K562 (cell line): Measurements from ENCODE around the gene CRYBG2. TPM values are rescaled to one million over a fixed set of nuclear protein-coding genes. Genes with fewer than 3 reads are reported as not detected.
A peak's percentile ranks its signal among the peaks of the same experiment; 100 is the strongest.

Experiments used
- ARID1B ChIP-seq: fragments of 450-650 bp; IDR thresholded peaks from 2 replicates; pipeline ENCODE4 v1.6.1; 2016; ENCODE audit warnings: antibody characterized with exemption, mild to moderate bottlenecking, inconsistent platforms
- ARNT ChIP-seq, 2 experiments: fragments of 450-650 bp; IDR thresholded peaks; 2 replicates each; pipeline ENCODE4 v1.6.1; 2016; ENCODE audit warnings: mild to moderate bottlenecking in 1 of 2
- CSDE1 ChIP-seq, 2 experiments: fragments of 450-650 bp; IDR thresholded peaks; 2 replicates each; pipeline ENCODE4 v1.6.1; 2016; ENCODE audit warnings: mild to moderate bottlenecking in 1 of 2
- FIP1L1 ChIP-seq: fragments of 200-400 bp; formaldehyde crosslinking; IDR thresholded peaks from 2 replicates; pipeline ENCODE4 v1.6.1; 2018; ENCODE audit warnings: mild to moderate bottlenecking, low read depth, low read length; ENCODE audit not compliant: poor library complexity, severe bottlenecking
- GABPA ChIP-seq: fragments of 200-800 bp; sonication (Bioruptor generic); conservative IDR thresholded peaks from 2 replicates; pipeline ENCODE4 v1.6.1; 2016; ENCODE audit warnings: low read depth, missing genetic modification characterization, missing compliant biosample characterization
- HMG20A ChIP-seq: fragments of 450-650 bp; formaldehyde crosslinking; conservative IDR thresholded peaks from 2 replicates; pipeline ENCODE4 v1.4.0; 2020; ENCODE audit warnings: mild to moderate bottlenecking, mixed read lengths
- MYC ChIP-seq, 2 experiments: fragments of 250-450 bp in 1 of 2; sonication (Bioruptor Pico) in 1 of 2; IDR thresholded peaks; 2 replicates each; pipeline versions ENCODE4 v1.5.1 to v1.6.1; 2012 to 2021; ENCODE audit warnings: low read depth in 2 of 2, borderline replicate concordance in 1 of 2, improper control_type of control experiment in 1 of 2, low read length in 1 of 2, mild to moderate bottlenecking in 1 of 2, moderate library complexity in 1 of 2
- NR1H2 ChIP-seq: sonication (generic); formaldehyde crosslinking; IDR thresholded peaks from 2 replicates; pipeline ENCODE4 v1.4.0; 2020; ENCODE audit warnings: mild to moderate bottlenecking, missing genetic modification reagents
- NR2C2 ChIP-seq, 2 experiments: fragments of 200-800 bp in 1 of 2; sonication (Bioruptor generic) in 1 of 2; sonication (generic) in 1 of 2; formaldehyde crosslinking in 1 of 2; IDR thresholded peaks; 2 replicates each; pipeline versions ENCODE4 v1.6.1 to v1.8.0; 2016 to 2022; ENCODE audit warnings: mild to moderate bottlenecking in 1 of 2, missing compliant biosample characterization in 1 of 2, missing genetic modification characterization in 1 of 2, missing genetic modification reagents in 1 of 2
- PCBP1 ChIP-seq: fragments of 200-400 bp; formaldehyde crosslinking; IDR thresholded peaks from 2 replicates; pipeline ENCODE4 v1.6.1; 2018; ENCODE audit warnings: mild to moderate bottlenecking, low read depth, low read length; ENCODE audit not compliant: poor library complexity, severe bottlenecking
- PHB2 ChIP-seq: fragments of 450-650 bp; IDR thresholded peaks from 2 replicates; pipeline ENCODE4 v1.6.1; 2017; ENCODE audit warnings: low read depth
- RBM39 ChIP-seq: fragments of 200-400 bp; formaldehyde crosslinking; optimal IDR thresholded peaks from 2 replicates; pipeline ENCODE3; 2018; ENCODE audit warnings: low read depth, low read length
- SMARCA5 ChIP-seq: fragments of 450-650 bp; IDR thresholded peaks from 2 replicates; pipeline ENCODE4 v1.6.1; 2016
- SP1 ChIP-seq: sonication (generic); formaldehyde crosslinking; IDR thresholded peaks from 2 replicates; pipeline ENCODE4 v1.8.1; 2022; ENCODE audit warnings: mild to moderate bottlenecking, missing genetic modification reagents
- SPI1 ChIP-seq: IDR thresholded peaks from 2 replicates; pipeline ENCODE4 v1.6.1; 2011; ENCODE audit warnings: low read depth, low read length, control low read depth, borderline replicate concordance
- TOE1 ChIP-seq, 2 experiments: fragments of 450-650 bp in 1 of 2; sonication (generic) in 1 of 2; formaldehyde crosslinking in 1 of 2; IDR thresholded peaks; 2 replicates each; pipeline versions ENCODE4 v1.7.1 to v1.8.0; 2016 to 2022; ENCODE audit warnings: borderline replicate concordance in 2 of 2, mild to moderate bottlenecking in 2 of 2, antibody characterized with exemption in 1 of 2, inconsistent platforms in 1 of 2, low read depth in 1 of 2, missing genetic modification reagents in 1 of 2, moderate library complexity in 1 of 2
- ZNF282 ChIP-seq: sonication (generic); formaldehyde crosslinking; IDR thresholded peaks from 2 replicates; pipeline ENCODE4 v1.8.1; 2023; ENCODE audit warnings: missing genetic modification reagents
- ZNF707 ChIP-seq: fragments of 250-450 bp; sonication (Bioruptor Pico); conservative IDR thresholded peaks from 2 replicates; pipeline ENCODE4 v1.8.0; 2022; ENCODE audit warnings: inconsistent platforms, mild to moderate bottlenecking, moderate library complexity
- ZNF766 ChIP-seq: fragments of 200-800 bp; sonication (Bioruptor generic); conservative IDR thresholded peaks from 2 replicates; pipeline ENCODE4 v1.6.1; 2016; ENCODE audit warnings: missing genetic modification characterization, missing compliant biosample characterization
- ZSCAN29 ChIP-seq: fragments of 450-650 bp; IDR thresholded peaks from 2 replicates; pipeline ENCODE4 v1.6.1; 2017
- ZSCAN32 ChIP-seq: fragments of 450-650 bp; formaldehyde crosslinking; IDR thresholded peaks from 2 replicates; pipeline ENCODE4 v1.4.0; 2020; ENCODE audit warnings: mild to moderate bottlenecking, moderate library complexity
- polyA plus RNA-seq, 8 experiments: library from polyadenylated mRNA; depleted of rRNA in 4 of 8; stranded (reverse) in 5 of 8; unstranded in 3 of 8; fragments of >200 nt; fragmentation: Nextera tagmentation in 2 of 8; fragmentation: Illumina TruSeq in 1 of 8; extraction: Ambion mirVana in 2 of 8; extraction: Trizol in 1 of 8; gene quantifications; 2 replicates each; pipeline versions ENCODE4 v1.2.1 to v1.2.3, GENCODE V29; 2011 to 2014; ENCODE audit warnings: inconsistent platforms in 1 of 8, missing spikeins in 1 of 8
- total RNA-seq, 7 experiments: library from RNA; depleted of rRNA in 6 of 7; stranded (reverse); fragments of >200 nt in 6 of 7; fragmentation: Illumina TruSeq in 2 of 7; extraction: Trizol in 2 of 7; gene quantifications; 2 replicates each; pipeline versions ENCODE4 v1.2.1 to v1.2.3, GENCODE V29; 2011 to 2021; ENCODE audit warnings: low replicate concordance in 1 of 7
- TF ChIP-seq, protein P1 (sequence below): fragments of 250-450 bp; sonication (Bioruptor Pico); IDR thresholded peaks from 2 replicates; pipeline ENCODE4 v1.4.0; 2020; ENCODE audit warnings: borderline replicate concordance
- TF ChIP-seq, protein P2 (sequence below): sonication (generic); formaldehyde crosslinking; IDR thresholded peaks from 2 replicates; pipeline ENCODE4 v1.8.1; 2023; ENCODE audit warnings: mild to moderate bottlenecking, missing genetic modification reagents

CRYBG2 gene
- total and polyA plus RNA-seq, 9 of the 15 experiments (the other 6 are each of a cell fraction or from before 2014, with no cell fraction given), result 0.39 to 8.5 (median 3.7) TPM

DNA sequence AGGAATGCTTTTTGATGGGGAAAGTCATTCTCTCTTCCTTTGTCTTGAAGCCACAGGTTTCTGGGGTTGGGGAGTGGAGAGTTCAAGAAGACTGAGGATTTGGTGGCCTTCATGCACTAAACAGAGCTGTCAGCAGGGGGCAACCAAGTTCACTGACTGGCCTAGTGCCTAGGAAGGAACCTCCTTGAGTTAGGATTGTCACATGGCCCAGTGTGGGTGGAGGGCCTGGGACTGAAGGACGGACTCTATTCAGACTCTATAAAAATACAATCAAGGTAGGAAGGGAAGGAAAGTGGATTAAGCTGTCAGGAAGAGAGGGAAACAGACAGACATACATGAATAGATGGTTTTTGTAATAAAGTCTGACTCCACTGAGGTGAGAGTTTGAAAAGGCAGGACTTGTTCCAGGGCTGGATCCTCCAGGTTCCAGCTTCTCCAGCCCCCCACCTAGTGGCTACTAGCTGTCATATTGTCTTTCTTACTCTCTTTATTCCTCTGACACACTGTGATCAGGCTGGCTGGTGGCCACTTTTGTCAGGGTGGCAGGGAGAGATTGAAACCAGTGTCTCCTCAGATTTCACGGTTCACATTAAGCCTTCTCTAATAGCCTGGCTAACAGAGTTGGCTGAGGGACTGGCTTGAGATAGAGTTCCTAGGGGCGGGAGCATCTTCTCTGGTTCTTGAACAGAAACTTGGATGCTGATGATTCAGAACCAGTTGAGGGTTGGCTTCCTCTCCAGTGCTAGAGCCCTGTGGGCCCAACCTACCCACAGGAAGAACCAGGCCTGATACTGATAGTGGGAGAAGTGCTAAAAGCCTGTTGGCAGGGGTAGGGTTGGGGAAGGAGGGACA, 78.1 kb downstream of the CRYBG2 start (continued):
- TF ChIP-seq GABPA (tag) (peak; percentile 48), ZSCAN32 (CRISPR knock-in tag) (no peak), ZNF766 (CRISPR knock-in tag) (peak; percentile 80), ZNF707 (CRISPR knock-in tag) (no peak), HMG20A (CRISPR knock-in tag) (no peak), SP1 (CRISPR knock-in tag) (peak; percentile 53; the same call in 1 of the 2 replicates), ZSCAN29 (no peak), MYC (IDR thresholded peaks at IDR 0.05; ENCODE audit: low read depth, low read length) (peak; percentile 89), MYC (CRISPR knock-in tag; IDR thresholded peaks at IDR 0.05; ENCODE audit: borderline replicate concordance, low read depth) (no peak), ZNF282 (CRISPR knock-in tag) (no peak), NR2C2 (CRISPR knock-in tag; IDR thresholded peaks at IDR 0.05) (no peak), NR2C2 (tag; IDR thresholded peaks at IDR 0.05) (peak; percentile 61), FIP1L1 (no peak), ARNT (IDR thresholded peaks at IDR 0.05) (peak in 1 of 2 experiments; percentile 17; a peak in 3 of 4 replicates), SMARCA5 (peak; percentile 52; the same call in 1 of the 2 replicates), PCBP1 (no peak), TOE1 (IDR thresholded peaks at IDR 0.05; ENCODE audit: borderline replicate concordance) (peak; percentile 67), TOE1 (CRISPR knock-in tag; IDR thresholded peaks at IDR 0.05; ENCODE audit: borderline replicate concordance, low read depth) (peak; percentile 85; the same call in 1 of the 2 replicates), CSDE1 (IDR thresholded peaks at IDR 0.05) (no peak), PHB2 (no peak), RBM39 (no peak), SPI1 (peak; percentile 49; the same call in 1 of the 2 replicates), NR1H2 (0 out of 2 replicates have a peak, but pooled peaks have one; percentile 22), ARID1B (peak; percentile 83)
- TF ChIP-seq, protein P1, sequence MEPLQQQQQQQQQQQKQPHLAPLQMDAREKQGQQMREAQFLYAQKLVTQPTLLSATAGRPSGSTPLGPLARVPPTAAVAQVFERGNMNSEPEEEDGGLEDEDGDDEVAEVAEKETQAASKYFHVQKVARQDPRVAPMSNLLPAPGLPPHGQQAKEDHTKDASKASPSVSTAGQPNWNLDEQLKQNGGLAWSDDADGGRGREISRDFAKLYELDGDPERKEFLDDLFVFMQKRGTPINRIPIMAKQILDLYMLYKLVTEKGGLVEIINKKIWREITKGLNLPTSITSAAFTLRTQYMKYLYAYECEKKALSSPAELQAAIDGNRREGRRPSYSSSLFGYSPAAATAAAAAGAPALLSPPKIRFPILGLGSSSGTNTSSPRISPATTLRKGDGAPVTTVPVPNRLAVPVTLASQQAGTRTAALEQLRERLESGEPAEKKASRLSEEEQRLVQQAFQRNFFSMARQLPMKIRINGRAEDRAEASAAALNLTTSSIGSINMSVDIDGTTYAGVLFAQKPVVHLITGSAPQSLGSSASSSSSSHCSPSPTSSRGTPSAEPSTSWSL (CRISPR knock-in tag), result no peak
- TF ChIP-seq, protein P2, sequence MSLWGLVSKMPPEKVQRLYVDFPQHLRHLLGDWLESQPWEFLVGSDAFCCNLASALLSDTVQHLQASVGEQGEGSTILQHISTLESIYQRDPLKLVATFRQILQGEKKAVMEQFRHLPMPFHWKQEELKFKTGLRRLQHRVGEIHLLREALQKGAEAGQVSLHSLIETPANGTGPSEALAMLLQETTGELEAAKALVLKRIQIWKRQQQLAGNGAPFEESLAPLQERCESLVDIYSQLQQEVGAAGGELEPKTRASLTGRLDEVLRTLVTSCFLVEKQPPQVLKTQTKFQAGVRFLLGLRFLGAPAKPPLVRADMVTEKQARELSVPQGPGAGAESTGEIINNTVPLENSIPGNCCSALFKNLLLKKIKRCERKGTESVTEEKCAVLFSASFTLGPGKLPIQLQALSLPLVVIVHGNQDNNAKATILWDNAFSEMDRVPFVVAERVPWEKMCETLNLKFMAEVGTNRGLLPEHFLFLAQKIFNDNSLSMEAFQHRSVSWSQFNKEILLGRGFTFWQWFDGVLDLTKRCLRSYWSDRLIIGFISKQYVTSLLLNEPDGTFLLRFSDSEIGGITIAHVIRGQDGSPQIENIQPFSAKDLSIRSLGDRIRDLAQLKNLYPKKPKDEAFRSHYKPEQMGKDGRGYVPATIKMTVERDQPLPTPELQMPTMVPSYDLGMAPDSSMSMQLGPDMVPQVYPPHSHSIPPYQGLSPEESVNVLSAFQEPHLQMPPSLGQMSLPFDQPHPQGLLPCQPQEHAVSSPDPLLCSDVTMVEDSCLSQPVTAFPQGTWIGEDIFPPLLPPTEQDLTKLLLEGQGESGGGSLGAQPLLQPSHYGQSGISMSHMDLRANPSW (CRISPR knock-in tag), result 0 out of 2 replicates have a peak, but pooled peaks have one; percentile 31
